Endothelial cell of umbilical vein (primary cell): ENCODE results near the gene AFDN. TPM values are rescaled to one million over a fixed set of nuclear protein-coding genes. Genes with fewer than 3 reads are reported as not detected.

ENCODE experiments used
- BruUV-seq: library from RNA; stranded (reverse); fragments of 400-500 nt; replicated peaks from 2 replicates; lab custom pipeline; 2021; lab: Mats Ljungman, UMichigan
- CTCF ChIA-PET: fragments of 300-600, 350-600 bp; sonication (Branson Sonifier 250); formaldehyde crosslinking; loops from one replicate; lab custom pipeline; 2021; ENCODE audit warnings: antibody characterized with exemption, inconsistent platforms; lab: Charles Lee
- POLR2A ChIA-PET: fragments of 300-600, 350-600 bp; sonication (Branson Sonifier 250); formaldehyde crosslinking; loops from one replicate; lab custom pipeline; 2021; ENCODE audit warnings: antibody characterized with exemption, inconsistent platforms; lab: Charles Lee
- DNase-seq: peaks from one replicate; pipeline ENCODE4 v3.0.0-alpha.2; 2011; ENCODE audit warnings: low read depth, low spot score
- FAIRE-seq: peaks from 2 replicates; lab custom pipeline; 2011; peaks lifted over from hg19 to GRCh38; lab: Jason Lieb, UNC
- H2AFZ ChIP-seq: 2 replicates; pipeline ENCODE4 v1.6.0; 2012; ENCODE audit warnings: low read depth, low read length, control low read depth, inconsistent platforms
- H3K27ac ChIP-seq: 2 replicates; pipeline ENCODE4 v1.5.1; 2011; ENCODE audit warnings: low read depth, mild to moderate bottlenecking, control low read depth, low read length, moderate library complexity; ENCODE audit not compliant: insufficient read depth
- H3K27me3 ChIP-seq, 2 experiments: 2 replicates each; pipeline versions ENCODE4 v1.6.0 to v1.6.1; 2011; ENCODE audit warnings: low read length in 2 of 2, mixed read lengths in 1 of 2; ENCODE audit not compliant: control insufficient read depth in 2 of 2, insufficient read depth in 2 of 2
- H3K36me3 ChIP-seq, 2 experiments: 2 replicates in 1 of 2; 3 replicates in 1 of 2; pipeline ENCODE4 v1.5.1; 2011; ENCODE audit warnings: low read length in 2 of 2, mild to moderate bottlenecking in 1 of 2, moderate library complexity in 1 of 2; ENCODE audit not compliant: control insufficient read depth in 2 of 2, insufficient read depth in 2 of 2; ENCODE audit errors: extremely low read depth in 1 of 2
- H3K4me1 ChIP-seq: 3 replicates; pipeline ENCODE4 v1.5.1; 2011; ENCODE audit warnings: mild to moderate bottlenecking, low read length; ENCODE audit not compliant: control insufficient read depth, insufficient read depth; ENCODE audit errors: extremely low read depth
- H3K4me2 ChIP-seq: 2 replicates; pipeline ENCODE4 v1.6.1; 2011; ENCODE audit warnings: low read length, control low read depth, mixed read lengths; ENCODE audit not compliant: insufficient read depth
- H3K4me3 ChIP-seq, 3 experiments: fragments of 200-600 bp in 1 of 3; sonication (generic), shearing (Covaris generic) in 1 of 3; replicated peaks in 1 of 3; 2 replicates each; pipeline ENCODE4 v1.5.1; 2011 to 2016; ENCODE audit warnings: control low read depth in 3 of 3, low read length in 3 of 3, mild to moderate bottlenecking in 2 of 3, inconsistent platforms in 1 of 3, low read depth in 1 of 3, moderate library complexity in 1 of 3; ENCODE audit not compliant: insufficient read depth in 1 of 3
- H3K79me2 ChIP-seq: 2 replicates; pipeline ENCODE4 v1.6.0; 2012; ENCODE audit warnings: low read length, inconsistent platforms; ENCODE audit not compliant: control insufficient read depth, insufficient read depth
- H3K9ac ChIP-seq: replicated peaks from 2 replicates; pipeline ENCODE3; 2011; ENCODE audit warnings: low read length, control low read depth; ENCODE audit not compliant: insufficient read depth; ENCODE audit errors: extremely low read depth
- H3K9me1 ChIP-seq: replicated peaks from 3 replicates; pipeline ENCODE4 v1.6.0; 2011; ENCODE audit warnings: mild to moderate bottlenecking, low read length; ENCODE audit not compliant: control insufficient read depth, insufficient read depth; ENCODE audit errors: extremely low read depth
- H3K9me3 ChIP-seq: replicated peaks from 2 replicates; pipeline ENCODE4 v1.5.1; 2012; ENCODE audit warnings: low read length, inconsistent platforms; ENCODE audit not compliant: control insufficient read depth, insufficient read depth
- H4K20me1 ChIP-seq: replicated peaks from 2 replicates; pipeline ENCODE3; 2011; ENCODE audit warnings: mild to moderate bottlenecking, low read length; ENCODE audit not compliant: control insufficient read depth, insufficient read depth; ENCODE audit errors: extremely low read depth
- CTCF ChIP-seq, 2 donors: IDR thresholded peaks; 1 replicate in 1 of 2; 2 replicates in 1 of 2; pipeline ENCODE4 v1.5.1; 2011; ENCODE audit warnings: low read length in 2 of 2, mild to moderate bottlenecking in 2 of 2, moderate library complexity in 2 of 2, control low read depth in 1 of 2, inconsistent platforms in 1 of 2, low read depth in 1 of 2; ENCODE audit not compliant: insufficient read depth in 1 of 2; ENCODE audit errors: extremely low read depth in 1 of 2
- EZH2 ChIP-seq: IDR thresholded peaks from 2 replicates; pipeline ENCODE4 v1.6.1; 2012; ENCODE audit warnings: borderline replicate concordance, low read depth, mild to moderate bottlenecking, moderate library complexity, low read length, inconsistent platforms; ENCODE audit not compliant: severe bottlenecking
- FOS ChIP-seq: IDR thresholded peaks from 2 replicates; pipeline ENCODE4 v1.6.1; 2011; ENCODE audit warnings: mild to moderate bottlenecking, low read length, moderate library complexity, borderline replicate concordance; ENCODE audit not compliant: insufficient read depth
- GATA2 ChIP-seq: IDR thresholded peaks from 2 replicates; pipeline ENCODE4 v1.7.0; 2011; ENCODE audit warnings: low read depth, mild to moderate bottlenecking, moderate library complexity, mixed read lengths, low read length; ENCODE audit not compliant: insufficient read length, insufficient read depth
- JUN ChIP-seq: IDR thresholded peaks from 2 replicates; pipeline ENCODE4 v1.6.1; 2011; ENCODE audit warnings: borderline replicate concordance, low read depth; ENCODE audit not compliant: insufficient read length, insufficient read depth
- MAX ChIP-seq: IDR thresholded peaks from 2 replicates; pipeline ENCODE4 v1.6.1; 2011; ENCODE audit not compliant: insufficient read depth, insufficient read length
- MYC ChIP-seq: IDR thresholded peaks from one replicate; pipeline ENCODE4 v1.6.1; 2011; ENCODE audit warnings: mild to moderate bottlenecking, low read depth, low read length
- POLR2A ChIP-seq: IDR thresholded peaks from 2 replicates; pipeline ENCODE4 v1.6.1; 2012; ENCODE audit warnings: low read depth, mild to moderate bottlenecking, control low read depth, low read length
- POLR2AphosphoS5 ChIP-seq: IDR thresholded peaks from 2 replicates; pipeline ENCODE4 v1.6.1; 2012; ENCODE audit warnings: low read depth, mild to moderate bottlenecking, control low read depth, low read length, moderate library complexity; ENCODE audit not compliant: insufficient read depth
- dilution Hi-C: fragments of 300-500 bp; cut with MboI; formaldehyde crosslinking; loops from one replicate; pipeline ENCODE4 v1.15.0; 2019; ENCODE audit warnings: low sequenced_read_pairs; ENCODE audit not compliant: extremely low pct_ligation_motif_present
- intact Hi-C: fragments of 100-400 bp; cut with micrococcal nuclease; formaldehyde crosslinking; loops from one replicate; pipeline ENCODE4 v1.10.0; 2022
- polyA plus RNA-seq, 4 experiments: library from polyadenylated mRNA; depleted of rRNA in 3 of 4; stranded (reverse) in 3 of 4; unstranded in 1 of 4; fragments of >200 nt; gene quantifications; 2 replicates each; pipeline versions ENCODE4 v1.2.1 to v1.2.3, GENCODE V29; 2011 to 2012; ENCODE audit warnings: missing spikeins in 1 of 4
- total RNA-seq: library from RNA; stranded (reverse); gene quantifications from 2 replicates; pipeline ENCODE4 v1.2.3, GENCODE V29; 2021

AFDN gene
- total and polyA plus RNA-seq, 2 donors (not counting 3 experiments of a cell fraction or from before 2014, with no cell fraction given), result 31.0 to 134 TPM

DNA sequence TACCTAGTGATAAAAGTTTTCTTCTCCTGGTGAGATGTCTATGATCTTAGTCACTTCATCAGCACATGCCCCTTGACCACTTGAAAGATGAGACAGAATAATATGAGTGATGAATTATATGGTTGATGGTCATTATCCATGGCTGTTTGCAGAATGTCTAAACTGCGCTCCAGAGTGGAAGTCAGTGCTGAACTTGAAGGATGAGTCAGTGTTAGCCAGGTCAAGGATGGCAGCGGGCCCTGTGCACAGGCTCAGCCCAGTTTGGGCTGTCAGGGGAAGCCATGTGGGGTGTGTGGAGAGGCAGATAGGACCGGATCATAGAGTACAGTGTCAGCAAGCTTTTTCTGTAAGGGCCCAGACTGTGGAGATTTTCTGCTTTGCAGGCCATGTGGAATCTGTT, 103.6 kb downstream of the AFDN start:
- POLR2A ChIA-PET, result no interaction called here
- no peak overlapping the region for H2AFZ ChIP-seq
- CTCF ChIA-PET, result no interaction called here
- no peak overlapping the region for H3K4me3 ChIP-seq
- FAIRE-seq (no peak), DNase-seq (no peak)
- BruUV-seq, result no TSS peak
- no peaks in the 10 kb centered on the region for H3K79me2 ChIP-seq
- H3K4me2 ChIP-seq, result no peak overlapping the region
- H3K27me3 ChIP-seq, result no peaks in the 10 kb centered on the region
- TF ChIP-seq MAX (no peak), FOS (no peak), CTCF (IDR thresholded peaks at IDR 0.05; ENCODE audit: extremely low read depth in 1 of 2, insufficient read depth in 1 of 2, low read depth in 1 of 2, low read length in 2 of 2) (no peak), EZH2 (no peak), MYC (no peak), POLR2A (no peak), JUN (no peak), GATA2 (no peak), POLR2AphosphoS5 (no peak)
- no peaks in the 10 kb centered on the region for H3K9me1 ChIP-seq
- H3K9me3 ChIP-seq, result no peaks in the 10 kb centered on the region
- H3K9ac ChIP-seq, result no peak overlapping the region
- dilution Hi-C loops (no loop called here), intact Hi-C loops (no loop called here)
- no peaks in the 10 kb centered on the region for H4K20me1 ChIP-seq
- peaks cover 11% of the 10 kb centered on the region for H3K4me1 ChIP-seq
- no peak overlapping the region for H3K27ac ChIP-seq
- H3K36me3 ChIP-seq, result peaks cover 4 to 20% of the 10 kb centered on the region in 2 experiments
